Measurements from ENCODE around the gene KRTAP12-2. TPM values are rescaled to one million over a fixed set of nuclear protein-coding genes. Genes with fewer than 3 reads are reported as not detected.

KRTAP12-2 gene
- total RNA-seq, 4 donors from 2014 or later: not detected

GRCh38 chr21:44626673-44627143, 40.0 kb downstream of the KRTAP12-2 start, which contains the start of gene KRTAP10-9:
KRTAP10-9 (plus strand) TSS chr21:44627093; CDS start chr21:44627172, 79 bp downstream.
- no peak for TF ChIP-seq CTCF (IDR thresholded peaks at IDR 0.05)
- ATAC-seq (ENCODE audit: low FRiP score): no peak
- no peak for DNase-seq (ENCODE audit: low spot score)

- DNase-seq (ENCODE audit: low spot score): no peak
- no peak for TF ChIP-seq CTCF (IDR thresholded peaks at IDR 0.05)
- no peak for ATAC-seq (ENCODE audit: low FRiP score)
These were observed 40.5 kb downstream of the KRTAP12-2 start for GRCh38 chr21:44626262-44626661.

- no peak for ATAC-seq (ENCODE audit: low FRiP score)
- no peak for DNase-seq (ENCODE audit: low spot score)
- TF ChIP-seq CTCF (IDR thresholded peaks at IDR 0.05): no peak
These were observed 41.0 kb downstream of the KRTAP12-2 start for GRCh38 chr21:44625756-44626155.

GRCh38 chr21:44623575-44623974, 43.2 kb downstream of the KRTAP12-2 start:
- TF ChIP-seq CTCF (IDR thresholded peaks at IDR 0.05): no peak
- ATAC-seq (ENCODE audit: low FRiP score) (no peak), DNase-seq (ENCODE audit: low spot score) (no peak)

- ATAC-seq (ENCODE audit: low FRiP score) (no peak), DNase-seq (ENCODE audit: low spot score) (no peak)
- TF ChIP-seq CTCF (IDR thresholded peaks at IDR 0.05): no peak
These were observed 46.8 kb downstream of the KRTAP12-2 start for GRCh38 chr21:44619886-44620285.

GRCh38 chr21:44618909-44619308, 47.8 kb downstream of the KRTAP12-2 start:
- no peak for ATAC-seq (ENCODE audit: low FRiP score)
- no peak for TF ChIP-seq CTCF (IDR thresholded peaks at IDR 0.05)
- no peak for DNase-seq (ENCODE audit: low spot score)

GRCh38 chr21:44618504-44618903, 48.2 kb downstream of the KRTAP12-2 start:
- no peak for TF ChIP-seq CTCF (IDR thresholded peaks at IDR 0.05)
- ATAC-seq (ENCODE audit: low FRiP score) (no peak), DNase-seq (ENCODE audit: low spot score) (no peak)
